Activated naive CD4-positive, alpha-beta T cell treated with anti-CD3 and anti-CD28 coated beads, Interleukin-2, amount 50 U/mL, for 24 hours (primary cell): Measurements from ENCODE around the gene DHRSX.
"Not testable (repeated sequence)": the region's sequence is repeated elsewhere in the genome, so short reads cannot be mapped to it uniquely, and the experiment has no call there.

Source experiments
- H3K27ac Mint-ChIP-seq: one replicate; pipeline ENCODE4 v1.8.0; 2021; ENCODE audit warnings: mild to moderate bottlenecking, mixed read lengths
- H3K27me3 Mint-ChIP-seq: one replicate; pipeline ENCODE4 v1.8.0; 2021; ENCODE audit warnings: mixed read lengths
- H3K36me3 Mint-ChIP-seq: one replicate; pipeline ENCODE4 v1.8.0; 2021; ENCODE audit warnings: mixed read lengths
- H3K4me1 Mint-ChIP-seq: one replicate; pipeline ENCODE4 v1.8.0; 2021; ENCODE audit warnings: mixed read lengths
- H3K4me3 Mint-ChIP-seq: one replicate; pipeline ENCODE4 v1.8.0; 2021; ENCODE audit warnings: mild to moderate bottlenecking, mixed read lengths
- H3K9me3 Mint-ChIP-seq: one replicate; pipeline ENCODE4 v1.8.0; 2021; ENCODE audit warnings: mixed read lengths

The DHRSX gene

DNA sequence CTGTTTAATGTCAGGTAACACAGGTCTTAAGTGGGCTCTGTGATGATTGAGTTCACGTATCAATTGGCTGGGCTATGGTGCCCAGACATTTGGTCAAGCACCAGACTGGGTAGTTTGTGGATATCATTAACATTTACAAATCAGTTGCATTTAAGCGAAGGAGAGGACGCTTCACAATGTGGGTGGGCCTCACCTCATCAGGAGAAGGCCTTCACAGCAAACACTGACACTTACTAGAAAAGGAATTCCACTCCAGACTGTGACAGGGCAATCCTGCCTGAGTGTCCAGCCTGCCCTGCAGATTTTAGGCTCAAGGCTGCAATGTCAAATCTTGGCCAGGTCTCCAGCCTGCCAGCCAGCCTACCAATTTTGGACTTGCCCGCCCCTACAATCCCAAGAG, 270.3 kb downstream of the DHRSX start:
- Mint-ChIP-seq H3K36me3 (peaks cover 37% of the 10 kb centered on the region), H3K4me3 (no peak overlapping the region), H3K27me3 (no peaks in the 10 kb centered on the region), H3K27ac (no peak overlapping the region), H3K4me1 (peaks cover 21% of the 10 kb centered on the region), H3K9me3 (peaks cover 12% of the 10 kb centered on the region)

DNA sequence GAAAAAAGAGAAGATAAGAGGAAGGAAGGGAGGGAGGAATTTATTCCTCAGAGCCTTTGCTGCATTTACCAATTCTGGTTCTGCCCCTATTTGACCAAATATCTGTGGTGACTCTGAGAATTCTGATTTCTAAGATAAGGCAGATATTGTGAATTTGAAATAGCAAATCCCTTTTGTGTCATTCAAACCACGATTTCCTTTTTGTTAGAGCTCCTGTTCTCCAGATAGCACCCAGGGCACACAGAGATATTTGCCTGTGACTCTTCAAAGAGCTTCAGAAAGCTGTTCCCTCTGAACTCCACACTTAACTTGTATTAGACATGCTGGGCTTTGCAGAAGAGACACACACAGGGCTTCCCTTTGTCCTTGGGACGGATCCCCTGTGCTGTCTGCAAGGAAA, 272.2 kb downstream of the DHRSX start:
- Mint-ChIP-seq H3K36me3 (peaks cover 44% of the 10 kb centered on the region), H3K27me3 (no peaks in the 10 kb centered on the region), H3K4me1 (peaks cover 12% of the 10 kb centered on the region), H3K9me3 (peaks cover 23% of the 10 kb centered on the region), H3K27ac (no peak overlapping the region), H3K4me3 (no peak overlapping the region)

DNA sequence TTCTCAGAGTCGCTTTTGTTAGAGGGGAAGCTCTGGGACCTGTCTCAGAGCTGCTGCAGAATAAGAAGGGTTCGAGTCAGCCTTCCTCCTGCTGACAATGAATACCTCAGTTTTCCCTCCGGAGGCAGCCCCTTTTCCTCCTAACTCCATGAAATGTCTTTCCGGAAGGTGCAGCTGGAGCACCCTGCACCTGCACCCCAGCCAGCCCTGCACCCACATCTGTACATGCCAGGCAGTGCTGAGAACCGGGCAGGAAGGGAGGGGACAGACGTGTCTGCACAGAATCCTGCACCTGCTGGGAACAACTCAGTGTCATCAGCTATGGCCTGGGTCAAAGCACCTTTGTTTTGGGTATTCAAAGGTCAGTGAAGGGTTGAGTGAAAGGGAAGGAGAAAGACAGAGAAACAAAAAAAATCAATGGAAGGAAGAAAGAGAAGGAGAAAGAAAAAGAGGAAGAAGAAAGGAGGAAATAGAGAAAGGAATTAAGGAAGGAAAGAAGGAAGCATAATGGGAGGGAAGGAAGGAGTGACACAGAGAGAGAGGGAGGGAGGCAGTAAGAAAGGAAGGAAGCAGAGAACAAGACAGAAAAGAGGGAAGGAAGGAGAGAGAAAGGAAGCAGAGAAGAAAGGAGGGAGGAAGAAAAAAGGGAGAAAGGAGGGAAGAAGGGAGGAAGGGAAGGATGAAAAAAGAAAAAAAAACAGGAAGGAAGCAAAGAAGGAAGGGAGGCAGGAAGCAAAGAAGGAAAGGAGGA, 273.7 kb downstream of the DHRSX start:
- H3K27me3 Mint-ChIP-seq: no peaks in the 10 kb centered on the region
- H3K27ac Mint-ChIP-seq: no peak overlapping the region
- H3K4me1 Mint-ChIP-seq: peaks cover 5% of the 10 kb centered on the region
- no peak overlapping the region for H3K4me3 Mint-ChIP-seq
- peaks cover 28% of the 10 kb centered on the region for H3K9me3 Mint-ChIP-seq
- peaks cover 46% of the 10 kb centered on the region for H3K36me3 Mint-ChIP-seq

GRCh38 chrX:2226182-2226581, 274.6 kb downstream of the DHRSX start:
- H3K36me3 Mint-ChIP-seq: peaks cover 42% of the 10 kb centered on the region
- H3K9me3 Mint-ChIP-seq: peaks cover 28% of the 10 kb centered on the region
- H3K27me3 Mint-ChIP-seq: no peaks in the 10 kb centered on the region
- no peak overlapping the region for H3K4me3 Mint-ChIP-seq
- H3K27ac Mint-ChIP-seq: no peak overlapping the region
- peaks cover 5% of the 10 kb centered on the region for H3K4me1 Mint-ChIP-seq

DNA sequence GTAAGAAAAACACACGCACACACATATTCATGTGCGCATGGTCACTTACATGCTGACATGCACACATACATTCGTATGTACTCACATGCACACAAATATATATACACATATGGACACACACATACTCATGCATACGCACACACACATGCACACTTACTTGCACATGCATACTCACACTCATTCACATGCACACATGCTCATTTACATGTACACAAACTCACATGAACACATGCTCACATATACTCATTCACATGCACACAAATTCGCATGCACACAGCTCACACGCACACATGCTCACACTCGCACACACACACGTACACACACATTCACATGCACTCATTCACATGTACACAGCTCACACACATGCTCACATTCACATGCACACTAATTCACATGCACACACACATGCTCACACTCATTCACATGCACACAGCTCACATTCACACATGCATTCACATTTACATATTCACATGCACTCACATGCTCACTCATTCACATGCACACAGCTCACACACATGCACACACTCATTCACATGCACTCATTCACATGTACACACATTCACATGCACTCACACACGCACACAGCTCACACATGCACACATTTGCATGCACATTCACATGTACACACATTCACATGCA, 276.1 kb downstream of the DHRSX start:
- Mint-ChIP-seq H3K27ac (no peak overlapping the region), H3K4me1 (peaks cover 5% of the 10 kb centered on the region), H3K36me3 (peaks cover 42% of the 10 kb centered on the region), H3K9me3 (peaks cover 35% of the 10 kb centered on the region), H3K4me3 (no peak overlapping the region), H3K27me3 (no peaks in the 10 kb centered on the region)

GRCh38 chrX:2224161-2224560, 276.6 kb downstream of the DHRSX start:
- H3K27ac Mint-ChIP-seq: no peak overlapping the region
- H3K36me3 Mint-ChIP-seq: peaks cover 38% of the 10 kb centered on the region
- peaks cover under 1% of the 10 kb centered on the region for H3K4me1 Mint-ChIP-seq
- H3K27me3 Mint-ChIP-seq: no peaks in the 10 kb centered on the region
- no peak overlapping the region for H3K4me3 Mint-ChIP-seq
- H3K9me3 Mint-ChIP-seq: peaks cover 30% of the 10 kb centered on the region

- Mint-ChIP-seq H3K4me1 (no peaks in the 10 kb centered on the region), H3K4me3 (no peak overlapping the region), H3K9me3 (peaks cover 26% of the 10 kb centered on the region), H3K27ac (no peak overlapping the region), H3K27me3 (no peaks in the 10 kb centered on the region), H3K36me3 (peaks cover 36% of the 10 kb centered on the region)
Measured at GRCh38 chrX:2220829-2221567, 279.8 kb downstream of the DHRSX start.

GRCh38 chrX:2220296-2220695, 280.5 kb downstream of the DHRSX start:
- Mint-ChIP-seq H3K4me3 (no peak overlapping the region), H3K27me3 (no peaks in the 10 kb centered on the region), H3K4me1 (no peaks in the 10 kb centered on the region), H3K9me3 (peaks cover 22% of the 10 kb centered on the region), H3K36me3 (peaks cover 32% of the 10 kb centered on the region), H3K27ac (no peak overlapping the region)

DNA sequence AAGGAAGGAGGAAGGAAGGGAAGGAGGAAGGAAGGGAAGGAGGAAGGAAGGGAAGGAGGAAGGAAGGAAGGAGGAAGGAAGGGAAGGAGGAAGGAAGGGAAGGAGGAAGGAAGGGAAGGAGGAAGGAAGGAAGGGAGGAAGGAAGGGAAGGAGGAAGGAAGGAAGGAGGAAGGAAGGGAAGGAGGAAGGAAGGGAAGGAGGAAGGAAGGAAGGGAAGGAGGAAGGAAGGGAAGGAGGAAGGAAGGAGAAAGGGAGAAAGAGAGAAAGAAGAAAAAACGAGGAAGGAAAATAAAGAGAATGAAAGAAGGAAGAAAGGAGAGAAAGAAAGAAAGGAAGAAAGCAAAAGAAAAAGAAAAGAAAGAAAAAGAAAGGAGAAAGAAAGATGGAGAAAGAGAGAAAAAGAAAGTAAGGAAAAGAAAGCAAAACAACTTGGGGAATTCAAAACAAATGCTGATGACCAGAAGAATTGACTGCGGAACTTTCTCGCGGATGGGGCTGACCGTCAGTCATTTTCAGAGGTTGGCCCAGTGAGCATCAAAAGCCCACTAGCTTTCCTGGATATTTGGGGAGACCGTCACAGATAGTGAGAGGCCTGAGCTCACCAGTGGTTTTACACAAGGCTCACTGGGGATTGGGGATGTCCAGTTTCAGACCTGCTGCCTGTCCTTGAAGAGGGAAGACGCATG, 286.5 kb downstream of the DHRSX start:
- H3K4me3 Mint-ChIP-seq, H3K9me3 Mint-ChIP-seq, H3K27me3 Mint-ChIP-seq, H3K4me1 Mint-ChIP-seq, H3K36me3 Mint-ChIP-seq, H3K27ac Mint-ChIP-seq: not testable (repeated sequence)

DNA sequence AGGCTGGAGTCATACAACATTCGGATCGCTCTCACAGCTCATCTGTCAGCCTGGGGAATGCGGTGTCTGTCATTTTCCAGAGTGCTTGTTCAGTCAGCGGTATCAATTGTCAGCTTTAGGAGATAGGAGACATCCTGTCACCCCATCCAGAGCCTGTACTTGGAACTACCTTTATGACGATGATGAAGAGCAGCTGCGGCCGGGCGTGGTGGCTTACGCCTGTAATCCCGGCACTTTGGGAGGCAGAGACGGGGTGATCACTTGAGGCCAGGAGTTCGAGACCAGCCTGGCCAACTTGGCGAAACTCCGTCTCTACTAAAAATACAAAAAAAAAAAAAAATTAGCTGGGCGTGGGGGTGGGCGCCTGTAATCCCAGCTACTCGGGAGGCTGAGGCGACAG, 289.1 kb downstream of the DHRSX start:
- not testable (repeated sequence) for H3K36me3 Mint-ChIP-seq

DNA sequence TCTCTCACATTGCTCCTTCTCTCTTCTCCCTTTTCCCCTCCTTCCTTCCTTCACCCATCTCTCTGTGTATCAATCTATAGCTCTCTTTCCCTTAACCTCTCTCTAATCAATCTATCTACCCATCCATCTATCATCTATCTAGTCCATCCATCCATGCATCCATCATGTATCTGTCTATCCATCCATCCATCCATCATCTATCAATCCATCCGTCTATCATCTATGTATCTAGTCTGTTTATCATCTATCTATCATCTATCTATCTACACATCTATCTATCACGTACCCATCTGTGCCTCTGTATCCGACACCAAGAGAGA, 307.5 kb downstream of the DHRSX start:
- Mint-ChIP-seq H3K4me1 (no peaks in the 10 kb centered on the region), H3K4me3 (no peak overlapping the region), H3K27ac (no peak overlapping the region), H3K36me3 (peaks cover under 1% of the 10 kb centered on the region), H3K27me3 (no peaks in the 10 kb centered on the region), H3K9me3 (peaks cover 2% of the 10 kb centered on the region)

More for the DNA sequence above, 289.1 kb downstream of the DHRSX start:
- not testable (repeated sequence) for H3K27ac Mint-ChIP-seq, H3K4me3 Mint-ChIP-seq, H3K9me3 Mint-ChIP-seq, H3K4me1 Mint-ChIP-seq, H3K27me3 Mint-ChIP-seq

GRCh38 chrX:2192584-2193272, 308.0 kb downstream of the DHRSX start:
- H3K36me3 Mint-ChIP-seq: peaks cover 4% of the 10 kb centered on the region
- no peak overlapping the region for H3K4me3 Mint-ChIP-seq
- H3K9me3 Mint-ChIP-seq: peaks cover 7% of the 10 kb centered on the region
- H3K27me3 Mint-ChIP-seq: no peaks in the 10 kb centered on the region
- no peaks in the 10 kb centered on the region for H3K4me1 Mint-ChIP-seq
- H3K27ac Mint-ChIP-seq: no peak overlapping the region

- Mint-ChIP-seq H3K4me3 (no peak overlapping the region), H3K36me3 (peaks cover 6% of the 10 kb centered on the region), H3K27me3 (no peaks in the 10 kb centered on the region), H3K9me3 (peaks cover 9% of the 10 kb centered on the region), H3K4me1 (no peaks in the 10 kb centered on the region), H3K27ac (no peak overlapping the region)
Measured at GRCh38 chrX:2188840-2189239, 311.9 kb downstream of the DHRSX start.

GRCh38 chrX:2188330-2188792, 312.4 kb downstream of the DHRSX start:
- H3K27me3 Mint-ChIP-seq: no peaks in the 10 kb centered on the region
- peaks cover 9% of the 10 kb centered on the region for H3K9me3 Mint-ChIP-seq
- no peak overlapping the region for H3K27ac Mint-ChIP-seq
- H3K4me1 Mint-ChIP-seq: no peaks in the 10 kb centered on the region
- H3K36me3 Mint-ChIP-seq: peaks cover 6% of the 10 kb centered on the region
- no peak overlapping the region for H3K4me3 Mint-ChIP-seq

DNA sequence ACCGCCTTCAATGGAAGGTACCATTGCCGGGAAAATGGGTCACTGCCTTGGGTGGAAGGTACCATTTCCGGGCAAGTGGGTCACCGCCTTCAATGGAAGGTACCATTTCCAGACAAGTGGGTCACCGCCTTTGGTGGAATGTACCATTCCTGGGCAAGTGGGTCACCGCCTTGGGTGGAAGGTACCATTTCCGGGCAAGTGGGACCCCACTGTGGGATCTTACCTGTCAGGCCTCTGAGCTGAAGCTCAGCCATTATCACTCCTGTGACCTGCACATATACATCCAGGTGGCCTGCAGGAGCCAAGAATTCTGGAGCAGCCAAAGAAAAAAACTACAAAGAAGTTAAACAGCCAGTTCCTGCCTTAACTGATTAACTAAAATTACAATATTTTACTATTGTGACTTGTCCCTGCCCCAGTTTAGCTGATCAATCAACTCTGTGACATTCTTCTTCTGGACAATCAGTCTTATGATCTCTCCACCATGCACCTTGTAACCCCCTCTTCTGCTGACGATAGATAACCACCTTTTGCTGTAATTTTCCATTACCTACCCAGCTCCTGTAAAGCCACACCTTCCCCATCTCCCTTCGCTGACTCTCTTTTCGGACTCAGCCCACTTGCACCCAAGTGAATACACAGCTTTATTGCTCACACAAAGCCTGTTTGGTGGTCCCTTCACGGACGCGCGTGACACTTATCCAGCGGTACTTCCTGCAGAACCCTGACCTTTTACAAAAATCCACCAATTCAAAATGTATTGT, 313.2 kb downstream of the DHRSX start:
- no peaks in the 10 kb centered on the region for H3K27me3 Mint-ChIP-seq
- H3K27ac Mint-ChIP-seq: no peak overlapping the region
- H3K36me3 Mint-ChIP-seq: peaks cover 6% of the 10 kb centered on the region
- H3K4me1 Mint-ChIP-seq: no peaks in the 10 kb centered on the region
- no peak overlapping the region for H3K4me3 Mint-ChIP-seq
- H3K9me3 Mint-ChIP-seq: peaks cover 9% of the 10 kb centered on the region
